ENCODE data around the gene ABCA2.
"Not testable (repeated sequence)": the region's sequence is repeated elsewhere in the genome, so short reads cannot be mapped to it uniquely, and the experiment has no call there.

ABCA2 gene

GRCh38 chr9:137062798-137063197, 34.8 kb upstream of the ABCA2 start:
- not testable (repeated sequence) for DNase-seq (ENCODE audit: low read depth)

DNA sequence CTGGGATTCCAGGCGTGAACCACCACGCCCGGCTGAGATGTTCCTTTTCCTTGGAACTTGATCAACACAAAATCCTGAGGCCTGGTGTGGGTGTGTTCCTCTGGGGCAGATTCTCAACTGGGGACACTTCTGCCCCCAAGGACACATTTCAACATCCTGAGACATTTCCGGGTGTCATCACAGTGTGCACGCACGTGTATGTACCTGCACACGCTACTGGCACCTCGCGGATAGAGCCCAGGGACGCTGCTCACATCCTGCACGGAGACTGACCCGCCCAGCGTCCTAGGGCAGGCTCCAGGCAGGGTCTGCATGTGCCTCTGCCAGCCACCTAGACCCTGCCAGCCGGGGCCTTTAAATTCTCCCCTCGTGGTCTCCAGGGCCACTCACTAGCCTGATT, 34.3 kb upstream of the ABCA2 start:
- no peak for DNase-seq (ENCODE audit: low read depth)

DNA sequence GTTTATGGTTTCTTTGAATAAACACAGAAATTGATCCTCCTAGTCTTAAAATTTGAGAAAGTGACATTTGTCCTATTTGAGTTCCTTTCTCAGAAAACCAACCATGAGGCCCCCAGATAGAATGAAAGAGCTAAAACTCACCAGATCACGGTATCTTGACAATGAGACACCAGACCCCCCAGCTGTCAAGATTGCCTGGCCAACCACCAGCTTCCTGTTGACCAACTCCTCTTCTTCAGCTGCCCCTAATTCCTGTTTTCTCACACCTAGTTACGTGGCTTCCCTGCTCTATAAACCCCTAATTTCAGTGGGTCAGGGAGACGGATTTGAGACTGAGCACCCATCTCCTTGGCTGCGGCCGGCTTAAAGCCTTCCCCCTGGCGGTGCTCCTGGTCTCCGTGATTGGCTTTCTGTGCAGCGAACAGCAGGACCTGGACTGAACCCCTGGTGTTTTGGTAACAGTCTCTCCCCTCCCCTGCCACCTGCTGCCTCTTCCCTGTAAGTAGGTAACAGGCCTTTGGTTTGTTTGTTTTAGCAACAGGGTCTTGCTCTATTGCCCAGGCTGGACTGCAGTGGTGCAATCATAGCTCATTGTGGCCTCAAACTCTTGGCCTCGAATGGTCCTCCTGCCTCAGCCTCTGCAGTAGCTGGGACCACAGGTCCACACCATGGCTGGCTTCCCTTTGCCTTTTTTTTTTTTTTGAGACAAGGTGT, 30.6 kb upstream of the ABCA2 start:
- no peak for DNase-seq (ENCODE audit: low read depth)

GRCh38 chr9:137057545-137057944, 29.5 kb upstream of the ABCA2 start:
- DNase-seq (ENCODE audit: low read depth): no peak

DNA sequence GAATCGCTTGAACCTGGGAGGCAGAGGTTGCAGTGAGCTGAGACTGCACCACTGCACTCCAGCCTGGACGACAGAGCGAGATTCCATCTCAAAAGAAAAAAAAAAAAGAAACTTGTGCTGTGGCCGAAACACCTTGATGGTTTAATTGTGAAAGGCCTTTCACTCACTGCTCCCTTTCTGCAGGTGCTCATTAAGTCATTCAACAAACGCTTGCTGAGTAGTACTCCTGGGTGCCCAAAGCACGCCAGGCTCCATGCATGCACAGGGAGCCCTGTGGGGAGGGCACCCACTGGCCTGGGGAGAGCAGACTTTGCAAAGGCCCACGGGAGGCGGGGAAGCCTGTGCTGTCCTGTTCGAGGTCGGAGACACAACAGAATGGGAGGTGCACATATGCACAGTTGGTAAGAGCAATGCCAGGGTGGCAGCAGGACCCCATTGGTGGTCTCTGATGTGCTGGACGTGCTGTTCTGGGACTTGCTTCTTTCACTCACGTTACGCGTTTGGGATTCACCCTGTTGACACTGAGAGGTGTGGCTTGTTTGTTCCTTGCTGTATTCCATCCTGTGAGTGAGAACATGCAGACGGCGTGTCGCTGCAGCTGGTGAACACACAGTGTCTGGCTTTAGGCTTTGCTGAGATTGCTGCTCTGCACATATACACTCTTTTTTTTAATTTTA, 28.8 kb upstream of the ABCA2 start:
- no peak for DNase-seq (ENCODE audit: low read depth)

- DNase-seq (ENCODE audit: low read depth): no peak
Observed at GRCh38 chr9:137055385-137056364, 27.6 kb upstream of the ABCA2 start.

- no peak for DNase-seq (ENCODE audit: low read depth)
Observed at GRCh38 chr9:137054932-137055384, 26.9 kb upstream of the ABCA2 start.

DNA sequence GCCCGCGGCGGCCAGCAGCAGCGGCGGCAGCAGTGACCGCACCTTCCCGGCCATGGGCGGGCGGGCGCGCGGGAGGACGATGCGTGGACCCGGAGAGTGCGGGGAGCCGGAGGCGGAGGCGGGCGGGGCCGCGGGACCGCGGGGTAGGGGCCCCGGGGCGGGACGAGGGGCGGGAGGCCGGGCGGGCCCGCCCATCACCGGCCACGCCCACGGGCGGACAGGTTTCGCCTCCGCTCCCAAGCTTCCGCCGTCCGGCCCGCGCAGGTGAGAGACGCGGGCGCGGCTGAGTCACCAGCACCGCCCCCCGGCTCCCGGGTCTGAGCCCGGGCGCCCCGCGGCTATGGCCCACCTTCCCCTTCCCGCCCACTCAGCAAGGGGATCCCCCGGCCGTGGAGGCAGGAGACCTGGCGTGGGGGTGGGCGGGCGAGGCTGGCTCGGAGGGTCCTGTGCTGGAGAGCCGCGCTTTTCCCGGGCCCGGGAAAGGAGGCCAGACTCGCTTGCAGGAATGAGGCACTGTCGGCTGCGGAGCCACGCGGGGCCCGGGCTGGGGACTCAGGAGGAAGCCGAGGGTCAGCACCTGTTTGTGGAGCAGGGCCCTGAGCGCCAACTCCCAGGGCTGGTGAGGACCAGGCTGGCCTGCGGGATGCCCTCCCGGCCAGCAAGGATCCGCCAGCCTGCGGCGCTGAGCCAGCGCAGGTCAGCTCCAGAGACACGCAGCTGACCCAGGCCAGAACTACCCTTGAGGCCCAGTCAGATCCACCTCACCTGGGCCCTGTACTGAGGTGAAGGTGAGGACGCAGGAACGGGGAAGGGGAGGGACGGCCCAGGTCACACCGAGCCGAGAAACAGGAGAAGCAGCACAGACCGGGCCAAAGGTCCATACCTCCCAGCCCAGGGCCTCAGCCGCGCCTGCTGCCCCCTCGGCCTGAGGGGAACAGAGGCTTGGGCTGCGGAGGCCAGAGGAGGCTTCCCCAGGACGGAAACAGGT, 26.2 kb upstream of the ABCA2 start, which contains the start of gene ENTPD2:
Gene ENTPD2, minus strand, starts transcription at position 118 of the 988 bp plus-strand sequence. Its CDS starts 64 bp downstream, at position 54.
- no peak for DNase-seq (ENCODE audit: low read depth)

- DNase-seq (ENCODE audit: low read depth): no peak
Observed at GRCh38 chr9:137052998-137053943, 25.2 kb upstream of the ABCA2 start.

- DNase-seq (ENCODE audit: low read depth): no peak
Observed at GRCh38 chr9:137052293-137052692, 24.3 kb upstream of the ABCA2 start.

GRCh38 chr9:137051145-137051724, 23.2 kb upstream of the ABCA2 start:
- no peak for DNase-seq (ENCODE audit: low read depth)

DNA sequence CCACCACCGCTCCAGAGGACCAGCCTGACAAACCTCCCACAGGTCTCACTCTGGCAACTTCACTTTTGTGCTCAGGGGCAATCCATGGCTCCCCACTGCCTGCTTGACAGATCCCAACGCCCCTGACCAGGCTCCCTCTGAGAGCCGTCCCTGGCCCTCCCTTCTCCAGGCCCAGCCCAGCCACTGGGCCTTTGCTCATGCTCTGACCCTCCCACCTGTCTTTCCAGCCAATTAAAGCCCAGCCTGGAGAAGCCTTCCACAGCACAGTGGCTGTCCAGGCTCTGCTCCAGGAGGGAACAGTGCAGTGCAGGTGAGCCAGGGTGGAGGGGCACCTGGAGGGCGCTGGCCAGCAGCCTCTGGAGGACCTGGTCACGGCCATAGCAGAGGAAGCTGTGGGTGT, 22.5 kb upstream of the ABCA2 start:
- no peak for DNase-seq (ENCODE audit: low read depth)

GRCh38 chr9:137049544-137050449, 21.8 kb upstream of the ABCA2 start:
- no peak for DNase-seq (ENCODE audit: low read depth)

DNA sequence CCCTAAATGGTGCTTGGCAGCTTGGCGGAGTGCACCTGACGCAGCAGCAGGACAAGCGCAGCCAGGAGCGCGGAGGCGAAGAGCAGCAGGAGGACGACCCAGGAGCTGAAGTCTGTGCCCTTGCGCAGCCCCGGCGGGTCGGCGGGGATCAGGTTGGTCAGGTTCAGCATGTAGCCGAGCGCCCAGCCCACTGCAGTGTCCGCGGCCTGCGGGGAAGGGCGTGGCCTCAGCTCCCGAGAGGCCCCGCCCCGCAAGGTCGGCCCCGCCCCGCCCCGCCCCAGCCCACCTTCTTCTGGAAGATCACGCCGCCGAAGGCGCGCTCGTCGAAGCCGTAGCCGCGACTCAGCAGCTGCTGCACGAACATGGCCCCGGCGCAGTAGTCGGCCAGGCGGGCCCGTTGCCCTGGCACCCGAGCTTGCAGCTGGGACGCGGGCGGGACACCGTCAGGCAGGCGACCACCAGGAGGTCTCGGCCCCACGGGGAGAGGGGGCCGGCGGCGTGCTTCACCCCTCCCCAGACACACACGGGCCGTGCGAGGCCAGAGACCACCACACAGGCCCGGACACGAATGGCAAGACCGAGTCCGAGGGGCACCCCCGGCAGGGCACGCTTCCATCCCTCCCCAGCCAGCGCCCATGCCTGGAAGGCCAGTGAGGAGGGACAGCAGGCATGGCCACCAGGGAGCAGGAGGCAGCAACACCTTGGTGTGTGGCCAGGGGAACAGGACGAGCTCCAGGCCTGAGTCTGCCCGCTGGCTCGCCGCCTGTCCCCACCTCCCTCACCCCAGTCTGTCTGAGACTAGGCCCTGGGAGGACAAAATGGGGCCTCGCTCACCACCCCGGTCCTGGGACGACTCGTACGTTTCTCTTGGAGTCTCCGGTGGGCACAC, 20.9 kb upstream of the ABCA2 start:
- DNase-seq (ENCODE audit: low read depth): no peak

GRCh38 chr9:137046088-137046787, 18.2 kb upstream of the ABCA2 start, which contains the start of gene NPDC1:
Gene NPDC1 (minus strand): TSS chr9:137046177. CDS start chr9:137045989, 188 bp downstream.
- DNase-seq (ENCODE audit: low read depth): peak; percentile 76

DNA sequence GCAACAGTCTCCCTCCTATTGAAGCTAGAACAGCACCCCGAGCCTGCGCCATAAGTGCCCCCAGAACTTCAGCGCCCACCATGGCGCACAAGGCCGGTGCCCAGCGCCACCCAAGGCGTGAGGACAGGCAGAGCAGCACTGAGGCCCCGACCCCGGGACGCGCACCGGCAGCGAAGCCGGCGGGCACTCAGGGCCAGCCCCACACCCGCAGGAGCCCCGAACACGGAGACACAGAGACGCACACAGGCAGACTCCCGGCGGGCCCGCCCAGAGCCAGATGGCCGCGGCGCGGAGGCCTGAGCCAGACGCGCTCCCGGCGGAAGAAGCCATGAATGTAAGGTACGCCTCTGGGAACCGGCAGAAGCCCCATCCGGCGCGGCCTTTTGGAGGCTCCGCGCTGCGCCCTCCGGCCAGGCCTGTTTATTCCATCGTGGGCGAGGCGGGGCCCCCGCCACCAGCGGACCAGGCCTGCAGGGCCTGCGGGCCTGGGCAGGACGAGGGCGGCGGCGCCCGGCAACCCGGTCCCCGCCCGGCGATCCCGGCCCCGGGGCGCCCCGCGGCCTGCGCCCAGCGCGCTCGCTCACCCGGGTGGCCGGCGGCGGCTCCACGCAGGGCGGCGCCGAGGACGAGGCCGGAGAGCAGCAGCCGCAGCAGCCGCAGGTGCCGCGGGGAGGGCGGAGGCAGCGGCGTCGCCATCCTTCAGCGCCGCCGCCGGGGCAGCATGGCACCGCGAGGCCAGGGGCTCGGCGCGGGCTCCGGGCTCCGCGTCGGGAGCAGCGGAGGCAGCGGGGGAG, 17.5 kb upstream of the ABCA2 start:
- DNase-seq (ENCODE audit: low read depth): no peak
